Jurkat, Clone E6-1 (cell line): ENCODE measurements around the gene CDC45.

Source experiments
- DNase-seq: peaks from one replicate; pipeline ENCODE4 v3.0.0-alpha.2; 2011; ENCODE audit warnings: low read depth, low spot score
- H3K4me3 ChIP-seq: 2 replicates; pipeline ENCODE4 v1.5.1; 2011; ENCODE audit warnings: mild to moderate bottlenecking, low read length, control low read depth, moderate library complexity

The CDC45 gene

DNA sequence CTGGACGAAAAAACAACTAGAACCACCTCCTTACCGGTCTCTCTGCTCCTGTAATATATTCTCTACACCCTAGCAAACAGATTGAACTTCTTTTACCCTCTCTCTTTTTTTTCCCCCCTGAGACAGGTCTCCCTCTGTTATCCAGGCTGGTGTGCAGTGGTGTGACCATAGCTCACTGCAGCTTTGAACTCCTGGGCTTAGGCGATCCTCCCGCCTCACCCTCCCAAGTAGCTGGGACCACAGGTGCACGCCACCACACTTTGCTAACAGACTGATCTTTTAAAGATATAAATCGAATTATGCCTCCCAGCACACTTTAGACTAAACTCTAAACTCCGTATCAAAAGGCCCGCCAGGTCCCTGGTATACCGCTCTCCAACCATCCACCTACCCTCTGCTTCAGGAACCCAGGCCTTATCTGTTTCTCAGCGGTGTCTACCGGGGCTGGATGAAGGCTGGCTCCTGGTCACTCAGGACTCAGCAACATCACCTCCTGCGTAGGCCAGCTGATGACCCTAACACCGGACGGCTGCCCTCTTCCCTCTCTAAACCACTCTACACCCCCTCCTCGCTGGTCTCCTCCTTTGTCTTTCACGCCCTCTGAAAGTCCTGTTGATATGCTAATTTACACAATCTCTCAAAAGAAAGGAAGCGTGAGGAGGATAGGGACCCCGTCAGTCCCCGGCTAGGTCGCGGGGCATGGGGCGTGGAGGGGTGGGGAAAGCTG lies 33.0 kb upstream of the CDC45 start:
- peak overlapping the region; percentile 95 for H3K4me3 ChIP-seq
- DNase-seq, result no peak

DNA sequence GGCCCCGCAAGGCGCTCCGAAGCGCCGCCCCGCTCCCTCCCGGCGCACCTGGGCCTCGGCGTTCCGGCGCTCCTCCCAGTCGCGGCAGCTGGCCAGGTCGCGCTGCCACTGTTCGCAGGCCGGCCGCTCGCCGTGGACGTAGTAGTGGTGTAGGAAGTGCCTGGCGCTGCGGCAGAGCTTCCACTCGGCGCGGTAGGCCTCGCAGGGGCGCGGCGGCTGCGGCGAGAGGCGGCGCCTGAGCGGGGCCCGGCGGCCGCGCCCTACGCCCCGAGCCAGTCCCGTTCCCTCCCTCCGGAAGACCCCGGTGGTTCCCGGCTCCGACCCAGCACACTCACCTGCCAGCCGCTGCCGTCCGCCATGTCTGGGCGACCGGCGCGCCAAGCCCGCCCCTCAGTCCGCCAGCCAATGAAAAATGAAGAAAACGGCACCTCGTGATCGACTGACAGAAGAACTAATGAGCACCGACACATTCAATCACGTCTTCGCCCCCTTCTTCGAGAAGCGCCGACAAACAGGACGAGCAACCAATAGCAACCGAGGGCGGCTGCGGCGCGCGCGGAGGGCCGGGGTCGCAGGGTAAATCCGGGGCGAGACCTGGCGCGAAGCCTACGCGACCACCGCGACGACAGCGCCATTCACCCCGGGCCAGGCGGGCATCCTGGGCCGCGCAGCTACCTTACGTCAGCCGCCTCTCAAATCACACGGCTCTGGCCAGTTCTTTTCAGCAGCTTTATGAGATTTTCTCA lies 32.2 kb upstream of the CDC45 start, which contains the start of gene C22orf39:
TSS of gene C22orf39 (minus strand) at position 382 of the 746 bp plus-strand sequence. CDS start at position 359, 23 bp downstream.
- H3K4me3 ChIP-seq, result peak within 1 kb of the TSS; percentile 95

DNA sequence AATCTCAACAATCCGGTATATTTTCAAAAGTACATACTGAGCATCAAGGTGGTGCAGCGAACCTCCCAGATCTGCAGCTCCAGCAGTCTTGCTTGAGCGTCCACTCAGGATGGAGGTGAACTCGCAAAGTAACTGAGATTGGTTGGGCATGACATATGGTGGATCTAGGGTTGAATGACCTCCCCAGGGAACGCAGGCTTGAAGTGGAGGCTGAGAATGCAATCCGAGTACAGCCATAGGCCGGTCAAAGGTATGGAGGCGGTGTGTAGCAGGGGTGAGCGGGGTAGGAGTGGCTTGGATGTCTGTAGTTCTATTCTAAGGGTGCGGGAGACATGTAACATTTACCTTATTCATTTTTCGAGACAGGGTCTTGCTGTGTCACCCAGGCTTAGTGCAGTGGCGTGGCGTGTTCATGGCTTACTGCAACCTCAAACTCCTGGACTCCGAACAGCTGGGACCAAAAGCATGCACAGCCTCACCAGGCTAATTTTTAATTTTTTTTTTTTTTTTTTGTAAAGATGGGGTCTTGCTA lies 31.6 kb upstream of the CDC45 start:
- no peak for DNase-seq
- H3K4me3 ChIP-seq, result peak overlapping the region; percentile 95

More for the DNA sequence above, 32.2 kb upstream of the CDC45 start, which contains the start of gene C22orf39:
- DNase-seq, result peak; percentile 94

DNA sequence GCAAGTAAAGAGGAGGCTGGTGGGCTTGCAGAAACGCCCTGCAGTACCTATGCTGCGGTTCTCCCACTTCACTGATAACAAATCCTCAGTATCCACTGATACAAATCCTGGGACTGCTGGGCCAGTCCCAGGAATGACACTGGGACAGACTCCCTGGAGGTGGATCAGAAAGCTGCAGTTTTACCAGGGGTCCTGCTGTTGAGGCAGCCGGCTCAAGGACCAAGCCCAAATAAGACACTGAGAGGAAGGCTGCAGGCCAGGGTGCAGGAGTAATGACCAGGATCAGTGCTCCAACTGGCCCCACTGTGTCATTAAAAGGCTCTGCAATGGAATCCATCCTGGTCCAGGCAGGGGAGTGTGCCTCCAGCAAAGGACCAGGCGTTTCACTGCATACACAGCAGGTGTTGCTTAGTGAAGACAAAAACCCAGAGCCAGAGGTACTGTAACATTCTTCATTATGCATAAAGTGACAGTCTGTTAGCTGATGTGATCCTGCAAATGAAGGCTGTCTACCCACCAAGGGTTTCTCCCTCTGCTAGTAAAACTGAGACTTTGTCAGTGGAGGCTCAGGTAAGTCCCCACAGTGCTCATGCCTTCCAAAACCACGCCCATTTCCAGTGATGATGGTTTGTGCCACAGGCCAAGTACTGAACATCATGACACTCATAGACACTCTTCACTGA lies 30.8 kb upstream of the CDC45 start:
- peak overlapping the region; percentile 95 for H3K4me3 ChIP-seq
- DNase-seq, result no peak

DNA sequence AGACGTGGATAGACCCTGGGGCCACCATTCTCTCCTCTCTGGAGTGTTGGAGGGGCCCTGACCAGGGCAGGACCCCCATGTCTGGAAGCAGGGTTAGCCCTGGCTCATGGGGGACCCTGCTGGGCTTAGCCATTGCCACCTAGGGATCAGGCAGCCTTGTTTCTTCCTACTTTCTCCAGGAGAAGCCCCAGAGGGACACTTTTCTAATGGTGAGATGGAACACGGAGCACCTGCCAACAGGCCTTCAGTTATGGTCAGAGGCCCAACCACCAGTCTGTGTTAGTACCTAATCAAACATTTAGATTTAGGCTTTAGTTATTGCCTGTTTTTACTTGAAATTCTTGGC lies 30.3 kb upstream of the CDC45 start:
- no peak for DNase-seq
- no peak overlapping the region for H3K4me3 ChIP-seq

DNA sequence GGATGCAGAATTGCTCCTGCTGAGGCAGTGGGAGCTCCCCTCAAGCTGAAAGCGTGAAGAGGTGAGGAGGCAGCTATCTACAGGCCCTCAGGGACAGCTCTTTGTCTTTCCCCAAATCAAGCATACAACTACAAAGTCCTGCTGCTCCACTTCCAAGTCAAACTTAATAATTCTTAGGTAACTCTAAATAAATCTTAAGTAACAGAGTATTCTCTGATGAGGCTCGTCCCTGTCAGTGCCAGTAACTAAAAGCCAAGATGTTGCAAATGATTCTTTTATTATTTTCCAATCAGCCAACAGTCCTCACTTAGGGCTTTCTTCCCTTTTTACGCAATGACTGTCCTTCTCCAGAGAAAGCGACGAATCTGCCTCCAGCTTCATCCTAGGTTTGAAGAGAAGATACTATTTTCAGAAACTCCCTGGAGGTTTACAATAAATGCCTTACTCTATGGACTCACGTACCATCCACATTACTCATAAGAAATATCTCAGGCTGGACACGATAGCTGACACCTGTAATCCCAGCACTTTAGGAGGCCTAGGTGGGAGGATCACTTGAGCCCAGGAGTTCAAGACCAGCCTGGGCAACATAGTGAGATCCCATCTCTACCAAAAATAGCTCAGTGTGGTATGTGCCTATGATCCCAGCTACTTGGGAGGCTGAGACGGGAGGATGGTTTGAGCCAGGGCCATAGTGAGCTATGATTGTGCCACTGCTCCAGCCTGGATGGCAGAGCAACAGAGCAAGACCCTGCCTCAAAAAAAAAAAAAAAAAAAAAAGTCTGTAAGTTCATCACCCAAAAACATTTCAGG lies 29.2 kb upstream of the CDC45 start:
- no peak overlapping the region for H3K4me3 ChIP-seq
- no peak for DNase-seq

DNA sequence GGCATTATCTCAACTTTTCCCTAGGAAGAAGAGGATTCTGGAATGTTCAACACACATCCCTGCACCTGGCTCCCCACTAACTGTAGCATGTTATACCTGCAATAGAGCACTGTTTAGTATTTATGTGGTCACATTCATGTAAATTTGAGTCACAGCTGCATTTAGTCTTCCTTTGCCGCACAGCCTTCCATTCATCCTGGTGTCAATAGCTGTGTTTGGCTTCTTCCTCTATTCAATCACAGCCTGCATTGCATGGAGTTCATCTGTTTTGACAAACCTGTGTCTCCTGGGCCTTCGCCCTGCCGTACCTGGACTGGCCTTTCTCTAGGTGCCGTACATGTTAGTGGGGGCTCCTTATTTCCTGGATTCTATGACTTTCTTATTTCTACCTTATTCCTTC lies 28.1 kb upstream of the CDC45 start:
- no peak overlapping the region for H3K4me3 ChIP-seq
- no peak for DNase-seq

DNA sequence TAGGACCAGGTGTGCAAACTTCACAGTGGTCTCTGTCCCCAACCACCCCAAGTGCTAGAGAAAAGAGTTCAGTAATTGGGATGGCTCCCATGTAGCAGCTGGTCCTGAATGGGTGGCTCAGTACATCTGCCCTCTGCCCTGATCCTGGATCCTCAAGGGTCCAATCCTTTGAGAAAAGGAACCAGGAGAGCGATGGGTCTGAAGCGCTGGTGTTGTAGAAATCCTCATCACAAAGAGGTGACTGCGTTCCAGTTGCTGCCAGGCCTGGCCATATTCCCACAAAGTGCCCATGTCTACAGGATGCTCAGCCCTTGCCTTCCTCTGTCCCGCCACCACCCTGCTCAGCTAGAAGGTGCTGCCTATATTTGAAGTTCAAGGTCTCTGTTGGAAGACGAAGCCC lies 26.0 kb upstream of the CDC45 start:
- H3K4me3 ChIP-seq, result no peak overlapping the region
- DNase-seq, result no peak

DNA sequence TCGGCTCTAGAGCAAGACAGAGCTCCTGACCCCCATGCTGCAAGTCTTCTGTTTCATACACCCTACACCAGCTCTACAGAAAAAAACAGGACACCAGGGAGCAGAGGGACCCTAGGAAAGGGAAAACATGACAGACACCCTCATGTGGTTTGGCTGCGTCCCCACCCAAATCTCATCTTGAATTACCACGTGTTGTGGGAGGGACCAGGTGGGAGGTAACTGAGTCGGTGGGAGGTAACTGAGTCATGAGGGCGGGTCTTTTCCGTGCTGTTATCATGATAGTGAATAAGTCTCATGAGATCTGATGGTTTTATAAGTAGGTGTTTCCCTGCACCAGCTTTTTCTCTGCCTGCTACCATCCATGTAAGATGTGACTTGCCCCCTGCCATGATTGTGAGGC lies 25.6 kb upstream of the CDC45 start:
- no peak overlapping the region for H3K4me3 ChIP-seq
- DNase-seq, result no peak

DNA sequence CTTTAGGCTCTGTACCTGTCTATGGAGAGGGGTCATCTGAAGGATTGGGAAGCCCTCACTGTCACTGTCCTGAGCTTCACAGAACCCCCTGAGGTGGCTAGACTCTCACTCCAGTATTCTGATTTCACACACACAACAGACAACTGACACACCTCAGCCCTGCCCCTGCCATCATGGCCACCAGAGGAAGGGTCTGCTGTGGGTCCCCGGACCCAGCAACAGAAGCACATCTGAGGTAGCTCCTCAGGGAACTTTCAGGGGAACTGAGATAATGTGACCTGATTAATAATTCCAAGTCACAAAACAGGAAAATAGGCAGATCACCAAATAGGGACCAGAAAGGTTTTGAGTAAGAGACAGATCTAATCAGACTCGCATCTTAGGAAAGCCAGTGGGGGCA lies 24.7 kb upstream of the CDC45 start:
- H3K4me3 ChIP-seq, result no peak overlapping the region
- no peak for DNase-seq

DNA sequence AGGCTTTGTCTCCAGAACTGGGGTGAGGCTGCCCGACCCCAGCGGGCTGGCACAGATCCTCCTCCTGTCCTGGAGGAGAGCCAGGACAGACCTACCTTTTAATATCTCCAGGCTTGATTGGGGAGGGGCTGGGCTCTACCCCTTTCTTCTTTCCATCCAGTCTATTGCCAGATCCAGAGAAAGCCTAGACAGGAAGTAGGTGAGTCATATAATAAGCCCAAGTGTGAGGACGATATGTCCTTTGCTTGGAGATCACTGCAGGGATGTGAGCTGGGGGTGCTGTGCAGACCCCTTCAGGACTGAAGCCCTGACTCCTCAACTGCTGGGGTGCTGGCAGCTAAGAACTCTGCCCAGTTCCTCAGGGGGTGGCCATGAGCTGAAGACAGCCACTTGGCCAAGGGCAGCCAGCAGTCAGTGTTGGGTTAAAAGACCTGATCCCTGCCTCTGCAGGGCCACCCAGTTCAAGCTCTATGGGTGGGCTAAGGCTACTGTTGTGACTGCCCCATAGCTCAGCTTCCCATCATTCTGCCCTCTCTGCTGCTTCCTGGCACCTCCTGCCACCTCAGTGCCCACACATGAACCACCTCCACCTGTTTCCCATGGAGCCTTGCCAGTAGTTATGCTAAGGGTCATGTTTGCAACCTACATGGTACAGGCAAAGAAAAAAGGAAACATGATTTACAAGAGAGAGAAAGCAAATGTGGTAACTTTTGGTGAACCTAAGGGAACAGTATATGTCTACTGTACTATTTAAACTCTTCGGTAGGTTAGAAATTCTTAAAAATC lies 23.9 kb upstream of the CDC45 start:
- no peak for DNase-seq
- H3K4me3 ChIP-seq, result no peak overlapping the region

DNA sequence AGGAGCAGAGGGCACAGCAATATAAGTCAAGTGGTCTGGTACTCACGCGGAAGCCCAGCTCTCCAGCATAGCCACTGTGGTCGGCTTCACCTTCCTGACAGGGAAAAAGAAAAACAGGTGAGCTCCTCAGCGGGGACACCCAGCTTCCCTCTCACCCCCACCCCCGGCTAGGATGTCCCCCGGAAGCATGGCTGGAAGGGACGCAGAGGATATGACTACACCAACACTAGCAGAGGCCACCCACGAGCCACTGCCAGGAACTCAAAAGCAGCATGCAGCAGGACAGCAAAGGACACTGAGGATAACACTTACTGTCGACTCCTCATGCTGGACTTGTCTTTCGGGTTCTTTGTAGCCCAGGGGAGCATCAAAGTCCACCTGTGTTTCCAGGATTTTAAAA lies 23.2 kb upstream of the CDC45 start:
- no peak for DNase-seq
- H3K4me3 ChIP-seq, result no peak overlapping the region

DNA sequence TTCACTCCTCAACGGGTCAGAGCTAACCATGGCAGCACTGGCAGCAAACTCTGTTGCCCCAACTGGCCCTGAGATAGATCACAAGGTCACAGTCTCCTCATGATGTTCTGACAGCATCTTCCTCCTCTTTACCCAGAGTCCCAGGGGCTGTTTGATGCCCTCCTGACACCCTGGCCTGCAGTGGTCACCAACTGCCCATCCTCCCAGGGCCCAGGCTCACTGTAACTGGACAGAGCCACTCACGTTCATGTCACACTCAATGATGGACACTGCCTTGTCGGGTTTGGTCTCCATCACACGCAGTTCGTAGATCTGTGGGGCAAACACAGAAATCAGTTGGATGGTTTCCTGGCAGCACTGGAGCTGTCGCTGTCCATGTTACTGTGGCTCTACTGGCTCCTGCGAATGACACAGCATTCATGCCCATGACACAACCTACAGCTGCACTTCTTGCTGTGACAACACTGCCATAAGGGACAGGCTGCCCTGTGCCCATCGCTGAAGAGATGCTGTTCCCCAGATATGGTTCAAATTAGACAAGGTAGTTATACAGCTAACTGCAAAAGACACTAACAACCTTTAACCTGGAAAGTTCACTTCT lies 21.8 kb upstream of the CDC45 start:
- no peak overlapping the region for H3K4me3 ChIP-seq
- DNase-seq, result no peak

DNA sequence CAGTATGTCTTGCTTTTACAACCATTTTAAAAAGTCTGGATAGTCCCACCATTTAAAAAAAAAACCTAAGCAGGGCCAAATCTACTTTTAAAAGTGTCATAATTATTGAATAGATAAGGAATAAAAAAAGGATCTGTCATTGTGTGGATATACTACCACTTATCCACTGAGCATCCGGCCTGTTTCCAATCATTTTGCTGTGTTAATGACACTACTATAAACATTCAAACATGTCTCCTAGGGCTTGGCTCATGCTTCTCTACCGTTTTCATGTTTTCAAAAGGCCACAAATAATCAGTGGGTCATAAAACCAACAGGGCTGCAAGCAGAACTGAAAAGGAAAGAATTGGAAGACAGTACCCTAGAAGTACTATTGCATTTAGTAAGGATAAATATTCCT lies 19.7 kb upstream of the CDC45 start:
- no peak overlapping the region for H3K4me3 ChIP-seq
- DNase-seq, result no peak

DNA sequence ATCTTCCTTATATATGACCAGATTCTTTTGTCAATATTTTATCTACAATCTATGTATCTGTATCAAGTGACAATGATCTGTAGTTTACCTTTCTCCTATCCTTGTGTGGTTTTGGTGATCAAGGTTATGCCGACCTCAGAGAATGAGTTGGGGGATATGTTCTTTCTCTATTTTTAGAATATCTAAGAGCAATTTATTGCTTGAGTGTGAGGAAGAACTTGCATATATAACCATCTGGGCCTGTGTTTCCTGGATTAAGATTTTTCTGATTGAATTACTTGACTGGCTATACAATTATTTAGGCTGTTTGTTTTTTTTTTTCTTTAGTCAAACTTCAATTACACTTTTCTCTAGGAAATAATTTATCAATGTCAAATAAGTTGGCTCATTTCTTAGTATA lies 18.2 kb upstream of the CDC45 start:
- no peak overlapping the region for H3K4me3 ChIP-seq
- no peak for DNase-seq

DNA sequence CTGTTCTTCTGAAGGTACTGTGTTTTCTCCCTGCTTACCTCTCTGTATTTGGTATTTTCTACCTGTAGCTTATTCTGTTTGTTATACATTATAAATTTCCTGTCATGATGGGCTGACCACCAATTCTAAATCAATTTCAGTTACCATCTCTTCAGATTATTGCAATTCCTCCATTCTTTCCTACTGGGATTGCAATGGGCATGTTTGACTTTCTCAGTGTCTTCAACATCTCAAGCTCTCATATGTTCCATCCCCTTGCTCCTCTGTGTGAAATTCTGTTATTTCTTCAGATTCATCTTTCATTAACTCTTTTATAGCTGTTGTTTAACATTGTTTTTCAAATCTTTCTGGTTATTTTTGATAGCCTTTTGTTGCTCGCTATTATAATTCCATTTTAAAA lies 16.7 kb upstream of the CDC45 start:
- no peak for DNase-seq
- H3K4me3 ChIP-seq, result no peak overlapping the region

DNA sequence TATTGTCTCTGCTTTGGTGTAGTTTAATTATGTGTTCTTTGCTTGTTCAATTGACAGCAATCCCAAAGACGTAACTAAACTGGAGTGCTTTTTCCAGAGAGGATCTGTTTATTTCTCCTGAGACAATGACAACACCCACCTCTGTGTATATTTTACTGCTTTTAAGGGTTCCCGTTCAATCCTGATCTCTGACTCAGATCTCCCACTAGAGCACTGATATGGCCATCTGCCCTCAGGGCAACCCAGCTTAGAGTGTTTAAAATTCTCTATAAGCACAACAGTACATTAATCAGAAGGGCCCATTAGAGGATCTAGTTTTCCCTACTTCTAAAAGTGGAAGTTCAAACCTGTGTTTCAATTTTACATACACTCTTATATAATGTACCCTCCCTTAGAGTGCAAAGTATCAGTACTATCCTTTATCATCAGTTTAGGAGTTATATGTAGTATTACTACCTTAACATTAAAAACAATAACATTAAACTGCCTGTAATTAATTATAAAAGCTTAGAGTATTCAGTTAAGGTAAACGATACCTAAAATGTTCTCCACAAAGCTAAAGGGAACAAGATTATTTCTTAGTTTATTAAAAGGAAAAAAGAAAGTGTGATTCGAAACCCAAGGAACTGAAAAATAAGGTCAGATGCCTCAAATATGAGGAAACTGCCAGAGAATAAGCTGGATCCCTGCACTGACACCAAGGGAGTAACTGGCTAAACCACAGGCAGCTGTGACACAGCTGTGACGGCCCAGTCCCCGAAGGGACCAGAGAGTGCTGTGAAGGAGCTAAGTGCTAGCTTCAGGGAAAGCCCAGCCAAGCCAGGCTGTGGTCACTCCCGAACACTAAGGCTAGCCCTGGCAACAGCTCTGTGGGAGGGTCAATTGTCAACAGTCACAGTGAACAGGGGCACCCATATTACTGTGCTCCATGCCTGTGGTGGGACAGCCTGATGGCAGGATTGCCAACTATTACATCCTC lies 15.9 kb upstream of the CDC45 start:
- DNase-seq, result no peak
- no peak overlapping the region for H3K4me3 ChIP-seq
